ENCODE measurements around the gene TMEM50B.

GRCh38 chr21:33458861-33459260 lies 20.9 kb downstream of the TMEM50B start:
- no peak for TF ChIP-seq CTCF (IDR thresholded peaks at IDR 0.05; ENCODE audit: insufficient read depth, low read length)
- TF ChIP-seq GABPA (IDR thresholded peaks at IDR 0.05; ENCODE audit: low read depth) = no peak
- no peak for TF ChIP-seq POLR2AphosphoS5 (IDR thresholded peaks at IDR 0.05; ENCODE audit: low read depth)
- no peak for TF ChIP-seq REST (IDR thresholded peaks at IDR 0.05; ENCODE audit: insufficient replicate concordance, low read depth)
